Small intestine (tissue), 7 donors: ENCODE results near the gene C19orf73. TPM values are rescaled to one million over a fixed set of nuclear protein-coding genes. Genes with fewer than 3 reads are reported as not detected.

Experiments used
- DNase-seq, 2 donors: peaks; one replicate each; pipeline versions ENCODE4 v3.0.0 to v3.0.0-alpha.2; 2013
- FAIRE-seq: peaks from 2 replicates; lab custom pipeline; 2012; peaks lifted over from hg19 to GRCh38; lab: Jason Lieb, UNC
- H3K27ac ChIP-seq, 3 donors: one replicate each; pipeline ENCODE4 v1.5.1; 2013; ENCODE audit warnings: low read length in 2 of 3, mild to moderate bottlenecking in 2 of 3, control low read depth in 1 of 3, inconsistent platforms in 1 of 3, low read depth in 1 of 3, moderate library complexity in 1 of 3
- H3K27me3 ChIP-seq, 3 donors: one replicate each; pipeline ENCODE4 v1.6.1; 2013; ENCODE audit warnings: low read length in 3 of 3, inconsistent platforms in 1 of 3; ENCODE audit not compliant: control insufficient read depth in 3 of 3, insufficient read depth in 3 of 3
- H3K36me3 ChIP-seq, 3 donors: one replicate each; pipeline ENCODE4 v1.6.1; 2013; ENCODE audit warnings: low read length in 3 of 3, inconsistent platforms in 1 of 3, low read depth in 1 of 3, mild to moderate bottlenecking in 1 of 3, moderate library complexity in 1 of 3; ENCODE audit not compliant: control insufficient read depth in 3 of 3, insufficient read depth in 2 of 3
- H3K4me1 ChIP-seq, 3 donors: one replicate each; pipeline ENCODE4 v1.6.1; 2013; ENCODE audit warnings: low read length in 2 of 3, inconsistent platforms in 1 of 3, low read depth in 1 of 3, mild to moderate bottlenecking in 1 of 3, moderate library complexity in 1 of 3; ENCODE audit not compliant: control insufficient read depth in 3 of 3, insufficient read depth in 2 of 3
- H3K4me3 ChIP-seq, 3 donors: one replicate each; pipeline ENCODE4 v1.5.1; 2013; ENCODE audit warnings: low read length in 3 of 3, control low read depth in 1 of 3, inconsistent platforms in 1 of 3, low read depth in 1 of 3, mild to moderate bottlenecking in 1 of 3, moderate library complexity in 1 of 3
- H3K9me3 ChIP-seq, 2 donors: one replicate each; pipeline ENCODE4 v1.6.1; 2013; ENCODE audit warnings: low read depth in 1 of 2, low read length in 1 of 2; ENCODE audit not compliant: control insufficient read depth in 2 of 2, insufficient read depth in 1 of 2
- WGBS, 3 donors: extraction: QIAGEN DNeasy Blood & Tissue Kit; methylation state at CpG; one replicate each; pipeline ENCODE4 v1.1.7; 2013; 5-methylcytosine and 5-hydroxymethylcytosine counted together
- polyA plus RNA-seq, 4 donors: library from polyadenylated mRNA; stranded (reverse) in 3 of 4; unstranded in 1 of 4; fragments of 200-250 nt in 3 of 4; fragments of 120-200 nt in 1 of 4; gene quantifications; one replicate each; pipeline versions ENCODE4 v1.2.1 to v1.2.3, GENCODE V29; 2013
- donor health status: healthy with polysubstance abuse.
- donor health status: control.
- donor health status: control.
- donor health status: Bipolar disorder and iron deficiency.
- donor health status: healthy.

The C19orf73 gene
- polyA plus RNA-seq, 4 donors = 1.4 to 7.6 (median 4.4) TPM

DNA sequence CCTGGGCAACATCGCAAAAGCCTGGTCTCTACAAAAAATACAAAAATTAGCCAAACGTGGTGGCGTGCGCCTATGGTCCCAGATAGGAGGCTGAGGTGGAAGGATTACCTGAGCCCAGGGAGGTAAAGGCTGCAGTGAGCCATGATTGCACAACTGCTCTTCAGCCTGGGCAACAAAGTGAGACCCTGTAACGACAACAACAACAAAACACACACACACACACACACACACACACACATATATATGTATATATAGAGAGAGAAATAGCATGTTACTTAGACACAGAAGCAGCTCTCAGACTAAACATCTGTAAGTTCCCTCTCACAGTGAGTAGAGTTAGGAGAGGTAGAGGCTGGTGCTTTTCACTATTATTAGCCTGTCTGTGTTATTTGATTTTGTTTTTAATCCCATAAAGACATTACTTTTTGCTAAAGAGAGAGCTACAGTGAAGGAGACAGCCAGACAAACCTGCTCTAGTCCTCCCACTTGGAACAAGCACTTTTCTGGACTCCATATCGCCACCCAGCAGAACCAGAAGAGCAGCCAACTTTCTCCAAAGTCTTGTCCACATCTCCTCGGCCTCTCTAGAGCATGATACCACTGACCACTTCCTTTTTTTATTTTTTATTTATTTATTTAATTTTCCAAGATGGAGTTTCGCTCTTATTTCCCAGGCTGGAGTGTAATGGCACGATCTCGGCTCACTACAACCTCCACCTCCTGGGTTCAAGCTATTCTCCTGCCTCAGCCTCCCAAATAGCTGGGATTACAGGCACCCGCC, 7.5 kb downstream of the C19orf73 start:
- FAIRE-seq = no peak

DNA sequence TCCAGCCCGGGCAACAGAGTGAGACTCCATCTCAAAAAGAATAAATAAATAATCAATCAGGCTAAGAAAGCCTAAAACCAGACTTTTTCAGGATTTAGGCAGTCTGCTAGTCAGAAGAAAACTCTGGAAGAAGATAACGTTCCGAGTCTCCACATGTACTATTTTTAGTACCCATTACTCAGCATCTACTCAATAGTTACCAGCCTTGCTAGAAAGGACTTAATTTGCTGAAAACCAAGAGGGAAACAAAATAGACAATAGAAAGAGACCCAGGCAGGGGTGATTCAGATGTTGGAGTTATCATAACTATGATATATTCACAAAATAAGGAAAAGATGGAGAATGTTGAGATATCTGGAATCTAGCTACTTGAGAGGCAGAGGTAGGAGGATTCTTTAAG, 8.4 kb downstream of the C19orf73 start:
- H3K9me3 ChIP-seq = no peaks in the 10 kb centered on the region
- H3K36me3 ChIP-seq = peaks cover 9 to 41% (median 12%) of the 10 kb centered on the region in 3 donors
- peaks cover 0 to 3% (median 3%) of the 10 kb centered on the region in 3 donors for H3K4me1 ChIP-seq
- H3K27ac ChIP-seq = no peak overlapping the region
- FAIRE-seq (no peak), DNase-seq (no peak)
- WGBS, 3 donors = 38 to 55% (median 42%) methylated on average over 3 of the region's 3 CpGs
- no peaks in the 10 kb centered on the region for H3K27me3 ChIP-seq
- no peak overlapping the region for H3K4me3 ChIP-seq

More for the DNA sequence above, 7.5 kb downstream of the C19orf73 start:
- Histone ChIP-seq H3K9me3 (no peaks in the 10 kb centered on the region), H3K27ac (no peak overlapping the region), H3K36me3 (peaks cover 9 to 39% (median 10%) of the 10 kb centered on the region in 3 donors), H3K4me1 (peaks cover 0 to 3% (median 3%) of the 10 kb centered on the region in 3 donors), H3K27me3 (no peaks in the 10 kb centered on the region), H3K4me3 (no peak overlapping the region)
- no peak for DNase-seq
- 82 to 86% (median 83%) methylated on average over 11 of the region's 11 CpGs for WGBS, 3 donors

DNA sequence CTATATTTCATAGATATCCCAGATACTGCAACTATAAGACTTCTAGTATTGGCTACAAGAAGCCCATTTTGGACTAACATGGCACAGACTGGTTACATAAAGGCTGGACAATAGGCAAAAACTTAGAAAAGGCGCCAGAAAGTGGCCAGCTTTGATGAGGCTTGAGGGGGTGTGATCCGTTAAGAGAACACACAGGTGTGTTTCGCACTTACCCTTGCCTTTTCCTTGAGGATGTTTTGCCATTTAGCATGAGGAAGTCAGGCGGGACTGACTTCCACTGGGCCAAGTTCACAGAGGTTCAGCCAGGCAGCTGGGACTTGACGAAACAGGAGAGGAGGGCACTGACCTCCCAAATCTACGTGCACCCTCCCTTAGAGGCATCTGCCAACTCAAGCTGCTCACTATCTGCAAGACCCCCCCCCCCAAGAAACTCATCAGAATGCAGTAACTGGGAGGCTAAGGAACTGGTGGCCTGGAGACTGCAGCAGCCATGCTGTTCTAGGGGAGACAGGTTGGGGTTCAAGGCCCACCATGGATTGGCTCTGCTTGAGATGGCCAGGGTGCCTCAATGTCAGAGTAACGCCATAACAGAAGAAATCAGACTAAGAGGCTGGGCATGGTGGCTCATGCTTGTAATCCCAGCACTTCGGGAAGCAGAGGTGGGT, 9.2 kb downstream of the C19orf73 start:
- WGBS, 3 donors = 82 to 89% (median 87%) methylated on average over 8 of the region's 8 CpGs
- H3K9me3 ChIP-seq = no peaks in the 10 kb centered on the region
- H3K4me1 ChIP-seq = peaks cover 0 to 3% (median 2%) of the 10 kb centered on the region in 3 donors
- H3K27ac ChIP-seq = no peak overlapping the region
- DNase-seq = no peak
- FAIRE-seq = no peak
- H3K27me3 ChIP-seq = no peaks in the 10 kb centered on the region
- H3K36me3 ChIP-seq = peaks cover 12 to 49% (median 13%) of the 10 kb centered on the region in 3 donors
- H3K4me3 ChIP-seq = no peak overlapping the region

DNA sequence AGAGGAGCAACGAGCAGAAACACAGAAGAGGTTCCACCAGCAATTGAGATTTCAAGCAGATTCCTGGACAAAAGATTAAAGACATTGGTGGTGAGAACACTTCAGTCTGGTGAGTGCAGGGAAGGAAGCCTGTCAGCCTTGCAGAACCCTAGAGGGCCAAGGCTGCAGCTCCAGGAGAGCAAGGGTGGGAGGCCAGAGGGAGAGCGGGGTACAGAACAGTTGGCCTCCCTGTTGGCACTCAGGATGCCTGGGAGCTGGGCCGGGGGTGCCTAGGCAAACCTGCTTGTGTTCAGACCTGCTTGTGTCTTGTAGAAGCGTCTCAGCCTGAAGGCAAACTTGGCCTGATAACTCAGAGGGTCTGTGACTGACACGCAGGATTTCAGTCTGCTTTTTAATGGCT, 9.9 kb downstream of the C19orf73 start:
- H3K4me1 ChIP-seq = peaks cover 0 to 3% (median 2%) of the 10 kb centered on the region in 3 donors
- WGBS, 3 donors = 80 to 88% (median 86%) methylated on average over 5 of the region's 5 CpGs
- FAIRE-seq = no peak
- DNase-seq = no peak
- no peaks in the 10 kb centered on the region for H3K27me3 ChIP-seq
- no peak overlapping the region for H3K4me3 ChIP-seq
- H3K27ac ChIP-seq = no peak overlapping the region
- H3K36me3 ChIP-seq = peaks cover 12 to 55% (median 13%) of the 10 kb centered on the region in 3 donors
- no peaks in the 10 kb centered on the region for H3K9me3 ChIP-seq

DNA sequence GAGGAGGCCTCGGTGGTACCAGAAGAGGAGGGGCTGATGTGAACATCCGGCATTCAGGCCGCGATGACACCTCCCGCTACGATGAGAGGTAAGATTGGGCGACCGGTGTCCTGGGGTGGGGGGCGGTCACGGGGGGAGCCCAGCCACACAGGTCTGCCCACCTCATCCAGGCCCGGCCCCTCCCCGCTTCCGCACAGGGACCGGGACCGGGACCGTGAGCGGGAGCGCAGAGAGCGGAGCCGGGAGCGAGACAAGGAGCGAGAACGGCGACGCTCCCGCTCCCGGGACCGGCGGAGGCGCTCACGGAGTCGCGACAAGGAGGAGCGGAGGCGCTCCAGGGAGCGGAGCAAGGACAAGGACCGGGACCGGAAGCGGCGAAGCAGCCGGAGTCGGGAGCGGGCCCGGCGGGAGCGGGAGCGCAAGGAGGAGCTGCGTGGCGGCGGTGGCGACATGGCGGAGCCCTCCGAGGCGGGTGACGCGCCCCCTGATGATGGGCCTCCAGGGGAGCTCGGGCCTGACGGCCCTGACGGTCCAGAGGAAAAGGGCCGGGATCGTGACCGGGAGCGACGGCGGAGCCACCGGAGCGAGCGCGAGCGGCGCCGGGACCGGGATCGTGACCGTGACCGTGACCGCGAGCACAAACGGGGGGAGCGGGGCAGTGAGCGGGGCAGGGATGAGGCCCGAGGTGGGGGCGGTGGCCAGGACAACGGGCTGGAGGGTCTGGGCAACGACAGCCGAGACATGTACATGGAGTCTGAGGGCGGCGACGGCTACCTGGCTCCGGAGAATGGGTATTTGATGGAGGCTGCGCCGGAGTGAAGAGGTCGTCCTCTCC, 11.1 kb downstream of the C19orf73 start:
- Histone ChIP-seq H3K4me1 (no peaks in the 10 kb centered on the region), H3K9me3 (no peaks in the 10 kb centered on the region), H3K27me3 (no peaks in the 10 kb centered on the region), H3K4me3 (no peak overlapping the region), H3K36me3 (peaks cover 12 to 67% (median 13%) of the 10 kb centered on the region in 3 donors), H3K27ac (no peak overlapping the region)
- FAIRE-seq (no peak), DNase-seq (no peak)
- 96 to 97% (median 96%) methylated on average over 90 to 93 of the region's 93 CpGs for WGBS, 3 donors

DNA sequence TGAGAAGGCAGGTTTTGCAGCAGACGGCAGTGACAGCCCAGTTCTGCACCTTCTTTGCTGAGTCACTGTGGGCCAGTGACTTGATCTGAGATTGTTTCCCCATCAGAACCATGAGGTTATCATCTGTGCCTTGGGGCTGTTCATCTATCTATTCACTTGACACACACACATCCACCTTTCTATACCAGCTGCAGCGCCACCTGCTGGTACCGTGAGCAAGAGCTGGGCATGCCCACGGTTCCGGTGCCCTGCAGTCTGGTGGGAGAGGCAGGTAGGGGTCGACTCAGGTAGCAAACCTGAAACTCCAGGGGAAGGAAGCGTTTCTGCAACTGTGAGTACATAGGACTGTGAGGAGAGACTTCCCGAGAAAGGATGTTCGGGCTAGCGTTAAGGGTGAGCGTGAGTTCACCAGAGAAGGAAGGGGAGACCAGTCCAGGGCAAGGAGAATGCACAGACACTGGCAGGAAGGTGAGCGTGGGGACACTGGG, 12.3 kb downstream of the C19orf73 start:
- DNase-seq (peak; percentile 61 to 70), FAIRE-seq (no peak)
- H3K36me3 ChIP-seq = peaks cover 17 to 78% (median 20%) of the 10 kb centered on the region in 3 donors
- H3K4me1 ChIP-seq = no peaks in the 10 kb centered on the region
- WGBS, 3 donors = 56 to 64% (median 63%) methylated on average over 12 of the region's 12 CpGs
- H3K4me3 ChIP-seq = no peak overlapping the region
- H3K27me3 ChIP-seq = no peaks in the 10 kb centered on the region
- no peak overlapping the region for H3K27ac ChIP-seq
- H3K9me3 ChIP-seq = no peaks in the 10 kb centered on the region

DNA sequence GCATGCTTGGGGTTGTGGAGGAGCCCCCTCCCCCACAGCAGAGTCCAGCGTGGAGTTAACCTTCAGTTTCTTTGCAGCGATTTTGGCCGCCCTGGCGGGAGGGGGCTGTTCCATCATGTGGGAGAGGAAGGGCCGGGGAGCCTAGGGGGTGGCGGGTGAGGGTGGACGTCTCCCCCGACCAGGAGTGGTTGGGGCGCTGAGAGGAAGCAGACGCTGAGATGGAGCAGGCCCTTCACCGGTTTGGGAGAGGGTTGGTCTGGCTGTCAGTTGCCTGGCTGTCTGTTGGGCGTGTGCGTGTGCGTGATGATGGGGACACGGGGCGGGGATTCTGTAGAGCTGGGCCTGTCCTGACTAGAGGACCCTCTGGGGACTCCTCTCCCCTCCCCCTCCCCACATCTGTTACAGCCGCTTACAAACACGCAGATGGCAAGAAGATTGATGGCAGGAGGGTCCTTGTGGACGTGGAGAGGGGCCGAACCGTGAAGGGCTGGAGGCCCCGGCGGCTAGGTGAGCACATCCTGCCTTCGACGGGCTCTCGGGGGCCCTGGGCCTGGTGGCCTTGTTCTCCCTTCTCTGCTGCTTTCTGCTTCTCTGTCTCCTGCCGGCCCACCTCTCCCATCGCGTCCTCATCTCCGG, 14.6 kb downstream of the C19orf73 start:
- Histone ChIP-seq H3K27ac (no peak overlapping the region), H3K36me3 (peaks cover 25 to 97% (median 29%) of the 10 kb centered on the region in 3 donors), H3K27me3 (no peaks in the 10 kb centered on the region), H3K4me1 (no peaks in the 10 kb centered on the region), H3K9me3 (no peaks in the 10 kb centered on the region), H3K4me3 (no peak overlapping the region)
- WGBS, 3 donors = 80 to 91% (median 86%) methylated on average over 28 to 30 of the region's 30 CpGs
- FAIRE-seq (no peak), DNase-seq (no peak)
